Muscle layer of duodenum (tissue), 2 donors: Measurements from ENCODE around the gene ROBO1.
"Not testable (repeated sequence)": the region's sequence is repeated elsewhere in the genome, so short reads cannot be mapped to it uniquely, and the experiment has no call there.

Experiments
- H3K27ac ChIP-seq: one replicate; pipeline ENCODE4 v1.7.0; 2013; ENCODE audit warnings: mild to moderate bottlenecking, low read length
- H3K27me3 ChIP-seq: one replicate; pipeline ENCODE4 v1.7.0; 2013; ENCODE audit warnings: low read depth, mild to moderate bottlenecking, control low read depth, low read length
- H3K36me3 ChIP-seq, 2 donors: one replicate each; pipeline ENCODE4 v1.7.0; 2013; ENCODE audit warnings: low read length in 2 of 2, control low read depth in 1 of 2, mild to moderate bottlenecking in 1 of 2; ENCODE audit not compliant: insufficient read depth in 2 of 2, control insufficient read depth in 1 of 2
- H3K4me1 ChIP-seq, 2 donors: one replicate each; pipeline ENCODE4 v1.7.0; 2013; ENCODE audit warnings: low read length in 2 of 2, mild to moderate bottlenecking in 2 of 2, control low read depth in 1 of 2, moderate library complexity in 1 of 2; ENCODE audit not compliant: insufficient read depth in 2 of 2, control insufficient read depth in 1 of 2
- H3K4me3 ChIP-seq, 2 donors: one replicate each; pipeline ENCODE4 v1.7.0; 2013; ENCODE audit warnings: low read length in 2 of 2, low read depth in 1 of 2, mild to moderate bottlenecking in 1 of 2
- H3K9me3 ChIP-seq, 2 donors: one replicate each; pipeline ENCODE4 v1.7.0; 2013; ENCODE audit warnings: low read length in 2 of 2, control low read depth in 1 of 2, mild to moderate bottlenecking in 1 of 2; ENCODE audit not compliant: control insufficient read depth in 1 of 2
- donor health status: healthy.

Gene ROBO1

DNA sequence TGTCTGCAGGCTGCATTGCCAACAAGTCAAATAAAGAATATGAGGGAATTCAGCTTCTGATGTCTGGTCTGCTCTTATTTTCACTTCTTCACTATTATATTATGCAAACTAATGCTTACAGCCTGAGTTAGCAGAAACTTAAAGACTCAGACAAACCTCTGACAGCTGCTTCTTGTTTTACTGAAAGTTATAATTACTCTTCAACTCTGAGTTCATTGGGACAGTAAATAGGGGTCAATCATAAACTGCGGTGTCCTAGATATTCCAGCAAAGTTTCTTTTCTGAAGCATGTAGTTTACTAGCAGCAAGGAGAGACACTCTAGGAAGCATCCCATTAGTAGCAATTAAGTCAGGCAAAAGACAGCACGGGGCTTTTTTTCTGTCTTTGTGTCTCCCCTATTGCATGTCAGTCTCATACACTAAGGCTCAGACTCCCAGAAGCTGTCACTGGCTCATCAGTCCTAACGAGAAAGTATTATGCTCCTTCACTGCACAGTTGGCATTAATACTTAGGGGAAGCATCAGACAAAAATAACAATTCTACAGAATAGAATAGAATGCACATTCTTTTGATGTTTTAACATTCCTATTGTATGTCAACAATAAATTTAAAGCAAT lies 1060.8 kb downstream of the ROBO1 start:
- no peaks in the 10 kb centered on the region for H3K36me3 ChIP-seq
- no peak overlapping the region for H3K27ac ChIP-seq
- no peak overlapping the region for H3K4me3 ChIP-seq
- H3K9me3 ChIP-seq = no peaks in the 10 kb centered on the region
- no peaks in the 10 kb centered on the region for H3K27me3 ChIP-seq
- no peaks in the 10 kb centered on the region for H3K4me1 ChIP-seq

DNA sequence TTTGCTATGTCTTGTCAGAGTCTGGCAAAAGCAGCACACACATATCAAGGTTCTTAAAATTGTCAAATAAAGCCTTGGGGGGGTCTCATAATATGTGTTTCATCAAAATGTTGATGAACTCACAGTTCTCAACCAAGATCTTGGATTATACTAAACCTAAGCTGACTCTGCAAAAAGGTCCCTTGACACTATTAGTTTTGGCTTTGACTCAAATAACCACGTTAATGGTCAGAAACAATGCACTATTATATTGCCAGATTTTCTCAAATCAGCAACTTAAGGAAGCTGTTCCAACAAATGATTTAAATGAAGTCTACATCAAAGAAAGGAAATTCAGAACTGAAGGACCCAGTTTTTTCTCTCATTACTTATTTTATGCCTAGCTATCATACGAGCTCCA lies 1063.9 kb downstream of the ROBO1 start:
- no peak overlapping the region for H3K27ac ChIP-seq
- H3K4me1 ChIP-seq = no peaks in the 10 kb centered on the region
- no peaks in the 10 kb centered on the region for H3K36me3 ChIP-seq
- no peaks in the 10 kb centered on the region for H3K9me3 ChIP-seq
- H3K4me3 ChIP-seq = no peak overlapping the region
- no peaks in the 10 kb centered on the region for H3K27me3 ChIP-seq

DNA sequence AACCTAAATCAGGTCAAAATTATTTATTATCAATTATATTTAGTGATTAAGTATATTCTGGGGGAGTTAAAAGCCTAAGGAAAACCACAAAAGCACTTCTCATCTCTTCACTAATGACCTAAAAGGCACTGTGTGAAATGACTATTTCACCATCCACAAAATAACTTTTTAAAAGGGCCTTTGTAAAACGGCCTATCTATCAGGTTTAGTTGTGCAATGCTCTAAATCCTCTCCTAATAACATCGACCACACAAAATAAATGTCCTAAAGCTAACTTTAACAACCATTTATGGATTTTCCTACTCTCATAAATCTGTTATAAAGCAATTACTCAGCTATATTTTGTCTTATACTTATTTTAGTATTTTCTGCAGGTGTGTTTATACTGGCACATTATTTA lies 1066.3 kb downstream of the ROBO1 start:
- H3K9me3 ChIP-seq = no peaks in the 10 kb centered on the region
- no peak overlapping the region for H3K4me3 ChIP-seq
- no peak overlapping the region for H3K27ac ChIP-seq
- H3K36me3 ChIP-seq = no peaks in the 10 kb centered on the region
- no peaks in the 10 kb centered on the region for H3K4me1 ChIP-seq
- no peaks in the 10 kb centered on the region for H3K27me3 ChIP-seq

DNA sequence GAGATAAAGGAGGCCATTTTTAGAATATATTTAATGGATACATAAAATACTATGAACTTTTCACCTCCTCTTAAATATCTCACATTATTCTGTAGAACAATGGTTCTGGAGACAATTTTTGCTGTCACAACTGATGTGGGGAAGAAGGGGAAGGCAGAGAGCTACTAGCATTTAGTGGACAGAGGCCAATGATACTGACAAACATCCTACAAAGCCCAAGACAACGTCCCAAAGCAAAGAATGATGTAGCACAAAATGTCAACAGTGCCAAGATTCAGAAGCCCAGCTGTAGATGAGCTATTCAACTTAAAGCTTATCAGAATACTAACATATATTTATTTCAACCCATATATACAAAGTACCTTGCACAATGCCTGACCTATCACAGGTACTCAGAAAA lies 1069.4 kb downstream of the ROBO1 start:
- Histone ChIP-seq H3K36me3 (no peaks in the 10 kb centered on the region), H3K4me1 (no peaks in the 10 kb centered on the region), H3K9me3 (no peaks in the 10 kb centered on the region), H3K4me3 (no peak overlapping the region), H3K27ac (no peak overlapping the region), H3K27me3 (no peaks in the 10 kb centered on the region)

DNA sequence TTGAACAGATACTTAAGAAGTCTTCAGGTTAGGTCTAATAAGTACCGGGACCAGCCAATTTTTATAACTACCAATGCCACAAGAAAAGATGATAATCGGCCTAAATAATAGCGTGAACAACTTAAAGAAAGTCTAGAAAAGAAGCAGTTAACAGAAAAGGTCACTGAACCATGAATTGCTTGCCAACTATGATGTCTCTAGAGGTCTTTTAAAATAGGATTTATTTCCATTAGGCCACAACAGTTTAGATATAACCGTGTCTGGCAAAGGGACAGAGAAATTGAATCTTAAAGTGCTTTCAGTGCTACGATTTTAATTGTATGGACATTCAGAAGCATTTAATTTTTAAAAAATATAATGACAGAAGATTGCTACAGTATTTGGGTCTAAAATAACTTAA lies 1070.4 kb downstream of the ROBO1 start:
- Histone ChIP-seq H3K9me3 (no peaks in the 10 kb centered on the region), H3K27me3 (no peaks in the 10 kb centered on the region), H3K4me3 (no peak overlapping the region), H3K36me3 (no peaks in the 10 kb centered on the region), H3K4me1 (no peaks in the 10 kb centered on the region), H3K27ac (no peak overlapping the region)

DNA sequence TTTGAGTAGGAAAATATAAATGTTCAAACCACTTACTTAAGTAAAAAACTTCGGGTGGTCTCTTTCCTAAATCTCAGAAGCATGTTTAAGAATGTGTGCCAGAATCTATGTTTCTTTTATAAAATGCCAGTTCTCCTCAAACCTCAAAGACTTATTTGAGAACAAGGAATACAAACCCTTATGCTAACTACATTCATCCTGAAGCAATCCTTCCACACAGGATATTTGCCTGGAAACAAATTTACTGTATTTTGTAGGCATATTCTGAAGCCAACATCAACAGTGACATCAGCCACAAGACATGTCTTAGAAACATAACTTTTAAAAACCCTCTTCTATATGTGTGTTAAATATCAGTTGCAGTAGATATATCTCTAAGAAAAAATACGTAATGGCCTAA lies 1077.0 kb downstream of the ROBO1 start:
- Histone ChIP-seq H3K36me3 (no peaks in the 10 kb centered on the region), H3K9me3 (no peaks in the 10 kb centered on the region), H3K4me1 (no peaks in the 10 kb centered on the region), H3K27me3 (no peaks in the 10 kb centered on the region), H3K27ac (no peak overlapping the region), H3K4me3 (no peak overlapping the region)

DNA sequence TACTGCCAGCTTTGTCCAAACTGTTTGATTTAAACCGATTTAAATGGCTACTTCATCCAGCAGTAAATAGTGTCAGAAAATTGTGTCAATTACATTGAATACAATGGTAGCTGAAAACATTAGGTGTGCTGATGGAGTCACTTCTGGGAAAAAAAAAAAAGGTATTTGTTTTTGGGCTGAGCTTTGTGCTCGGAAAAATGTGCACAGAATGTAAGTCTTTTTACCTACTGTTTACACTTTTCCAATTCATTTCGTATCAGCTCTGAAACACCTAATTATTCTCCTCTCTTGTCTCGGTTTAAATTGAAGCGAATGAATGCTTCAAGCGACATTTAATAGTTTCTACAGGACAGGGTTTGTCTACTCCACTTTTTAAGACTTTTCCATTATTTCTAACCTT lies 1078.4 kb downstream of the ROBO1 start:
- no peaks in the 10 kb centered on the region for H3K4me1 ChIP-seq
- no peaks in the 10 kb centered on the region for H3K9me3 ChIP-seq
- H3K36me3 ChIP-seq = peaks cover 0 to 1% of the 10 kb centered on the region in 2 donors
- no peak overlapping the region for H3K27ac ChIP-seq
- no peak overlapping the region for H3K4me3 ChIP-seq
- no peaks in the 10 kb centered on the region for H3K27me3 ChIP-seq

DNA sequence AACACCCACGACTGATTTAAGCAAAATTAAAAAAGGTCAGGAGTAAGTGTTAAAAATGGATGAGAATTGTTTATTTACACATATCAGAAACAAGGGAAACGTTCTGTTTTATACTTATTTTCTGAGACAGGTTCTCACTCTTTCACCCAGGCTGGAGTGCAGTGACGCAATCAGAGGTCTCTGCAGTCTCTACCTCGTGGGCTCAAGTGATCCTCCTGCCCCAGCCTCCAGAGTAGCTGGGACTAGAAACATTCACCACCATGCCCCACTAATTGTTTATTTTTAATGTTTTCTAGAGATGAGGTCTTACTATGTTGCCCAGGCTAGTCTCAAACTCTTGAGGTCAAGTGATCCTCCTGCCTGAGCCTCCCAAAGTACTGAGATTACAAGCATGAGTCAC lies 1080.3 kb downstream of the ROBO1 start:
- no peak overlapping the region for H3K27ac ChIP-seq
- no peak overlapping the region for H3K4me3 ChIP-seq
- peaks cover 0 to 8% of the 10 kb centered on the region in 2 donors for H3K36me3 ChIP-seq
- no peaks in the 10 kb centered on the region for H3K4me1 ChIP-seq
- H3K27me3 ChIP-seq = no peaks in the 10 kb centered on the region
- no peaks in the 10 kb centered on the region for H3K9me3 ChIP-seq

DNA sequence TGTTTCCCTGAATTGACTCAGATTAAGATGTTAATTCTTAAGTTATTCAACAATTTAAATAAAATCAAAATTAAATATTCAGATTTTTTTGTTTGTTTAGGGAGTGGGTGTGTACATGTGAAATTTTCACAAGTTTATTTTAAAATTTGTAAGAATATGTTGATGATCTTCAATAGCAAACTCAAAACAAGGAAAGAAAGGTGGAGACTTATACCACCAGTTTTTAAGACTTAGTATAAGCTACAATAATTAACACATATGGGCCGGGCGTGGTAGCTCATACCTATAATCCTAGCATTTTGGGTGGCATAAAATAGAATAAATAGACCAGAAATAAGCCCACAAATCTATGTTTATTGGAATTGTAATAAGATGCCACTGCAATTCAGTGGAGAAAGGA lies 1084.5 kb downstream of the ROBO1 start:
- Histone ChIP-seq H3K4me1 (no peaks in the 10 kb centered on the region), H3K9me3 (no peaks in the 10 kb centered on the region), H3K36me3 (peaks cover 0 to 8% of the 10 kb centered on the region in 2 donors), H3K27ac (no peak overlapping the region), H3K4me3 (no peak overlapping the region), H3K27me3 (no peaks in the 10 kb centered on the region)

DNA sequence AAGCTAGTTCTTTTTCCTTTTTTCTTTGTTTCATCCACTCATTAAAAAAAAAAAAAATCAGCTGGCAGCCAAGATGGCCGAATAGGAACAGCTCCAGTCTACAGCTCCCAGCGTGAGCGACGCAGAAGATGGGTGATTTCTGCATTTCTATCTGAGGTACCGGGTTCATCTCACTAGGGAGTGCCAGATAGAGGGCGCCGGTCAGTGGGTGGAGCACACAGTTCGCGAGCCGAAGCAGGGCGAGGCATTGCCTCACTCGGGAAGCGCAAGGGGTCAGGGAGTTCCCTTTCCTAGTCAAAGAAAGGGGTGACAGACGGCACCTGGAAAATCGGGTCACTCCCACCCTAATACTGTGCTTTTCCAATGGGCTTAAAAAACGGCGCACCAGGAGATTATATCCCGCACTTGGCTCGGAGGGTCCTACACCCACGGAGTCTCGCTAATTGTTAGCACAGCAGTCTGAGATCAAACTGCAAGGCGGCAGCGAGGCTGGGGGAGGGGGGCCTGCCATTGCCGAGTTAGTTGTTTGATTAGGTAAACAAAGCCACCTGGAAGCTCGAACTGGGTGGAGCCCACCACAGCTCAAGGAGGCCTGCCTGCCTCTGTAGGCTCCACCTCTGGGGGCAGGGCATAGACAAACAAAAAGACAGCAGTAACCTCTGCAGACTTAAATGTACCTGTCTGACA lies 1092.5 kb downstream of the ROBO1 start:
- not testable (repeated sequence) for H3K36me3 ChIP-seq

DNA sequence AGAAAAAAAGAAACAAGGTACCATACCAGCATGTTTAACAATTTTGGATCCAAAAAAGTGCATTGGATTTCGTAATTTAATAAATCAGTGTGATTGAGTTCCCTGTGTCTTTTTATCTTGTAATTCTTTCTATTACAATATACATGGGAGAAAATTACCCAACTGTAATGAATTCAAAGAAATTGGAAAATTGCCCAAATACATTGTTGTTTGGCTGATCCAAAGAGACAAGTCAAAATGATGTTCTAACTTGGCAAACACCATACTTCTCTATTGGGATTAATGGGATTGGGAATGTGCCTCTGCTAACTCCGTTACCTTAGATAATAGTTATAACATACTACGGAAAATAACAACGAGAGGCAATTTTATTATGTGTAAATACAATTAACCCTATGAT lies 1097.1 kb downstream of the ROBO1 start:
- H3K4me3 ChIP-seq = no peak overlapping the region
- H3K36me3 ChIP-seq = no peaks in the 10 kb centered on the region
- no peaks in the 10 kb centered on the region for H3K4me1 ChIP-seq
- no peak overlapping the region for H3K27ac ChIP-seq
- no peaks in the 10 kb centered on the region for H3K9me3 ChIP-seq
- no peaks in the 10 kb centered on the region for H3K27me3 ChIP-seq

More for the DNA sequence above, 1092.5 kb downstream of the ROBO1 start:
- H3K4me3 ChIP-seq, H3K4me1 ChIP-seq, H3K27me3 ChIP-seq, H3K9me3 ChIP-seq, H3K27ac ChIP-seq: not testable (repeated sequence)

DNA sequence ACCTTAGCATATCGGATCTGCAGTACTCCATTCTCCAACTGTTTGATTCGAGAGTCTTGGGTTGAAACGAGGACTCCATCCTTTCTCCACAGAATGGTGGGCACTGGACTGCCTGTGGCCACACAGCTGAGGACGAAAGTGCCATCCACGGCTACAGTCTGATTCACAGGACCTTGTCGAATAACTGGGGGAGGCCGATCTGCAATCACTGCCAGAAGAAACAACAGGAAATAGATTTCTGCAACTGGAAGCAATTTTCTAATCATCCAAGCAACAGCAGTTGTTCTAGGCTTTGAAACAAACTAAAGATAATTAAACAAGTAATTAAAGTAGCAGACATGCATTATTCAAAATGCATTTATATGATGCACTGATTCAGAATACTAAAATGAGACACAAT lies 1097.7 kb downstream of the ROBO1 start:
- no peak overlapping the region for H3K27ac ChIP-seq
- no peaks in the 10 kb centered on the region for H3K4me1 ChIP-seq
- H3K9me3 ChIP-seq = no peaks in the 10 kb centered on the region
- H3K36me3 ChIP-seq = no peaks in the 10 kb centered on the region
- H3K27me3 ChIP-seq = no peaks in the 10 kb centered on the region
- no peak overlapping the region for H3K4me3 ChIP-seq
